HEK293T (cell line): ENCODE measurements around the gene FLG2.
"Not testable (repeated sequence)": the region's sequence is repeated elsewhere in the genome, so short reads cannot be mapped to it uniquely, and the experiment has no call there.

ENCODE experiments used
- ARNT ChIP-seq: fragments of 450-650 bp; IDR thresholded peaks from 2 replicates; pipeline ENCODE4 v1.6.1; 2017; ENCODE audit warnings: mild to moderate bottlenecking
- BHLHE40 ChIP-seq: fragments of 450-650 bp; IDR thresholded peaks from 2 replicates; pipeline ENCODE4 v1.6.1; 2016; ENCODE audit warnings: mild to moderate bottlenecking, moderate library complexity, borderline replicate concordance
- CTBP1 ChIP-seq: fragments of 450-650 bp; IDR thresholded peaks from 2 replicates; pipeline ENCODE4 v1.6.1; 2016; ENCODE audit warnings: borderline replicate concordance
- FOXM1 ChIP-seq: fragments of 450-650 bp; IDR thresholded peaks from 2 replicates; pipeline ENCODE4 v1.6.1; 2017; ENCODE audit warnings: mild to moderate bottlenecking, borderline replicate concordance
- PKNOX1 ChIP-seq: fragments of 450-650 bp; IDR thresholded peaks from 2 replicates; pipeline ENCODE4 v1.6.1; 2016
- SP1 ChIP-seq: fragments of 450-650 bp; IDR thresholded peaks from 2 replicates; pipeline ENCODE4 v1.6.1; 2017
- SUZ12 ChIP-seq: fragments of 450-650 bp; IDR thresholded peaks from 2 replicates; pipeline ENCODE4 v1.6.1; 2016; ENCODE audit warnings: mild to moderate bottlenecking
- TARDBP ChIP-seq: fragments of 450-650 bp; IDR thresholded peaks from 2 replicates; pipeline ENCODE4 v1.6.1; 2016
- ZNF384 ChIP-seq: fragments of 450-650 bp; IDR thresholded peaks from 2 replicates; pipeline ENCODE4 v1.6.1; 2016

DNA sequence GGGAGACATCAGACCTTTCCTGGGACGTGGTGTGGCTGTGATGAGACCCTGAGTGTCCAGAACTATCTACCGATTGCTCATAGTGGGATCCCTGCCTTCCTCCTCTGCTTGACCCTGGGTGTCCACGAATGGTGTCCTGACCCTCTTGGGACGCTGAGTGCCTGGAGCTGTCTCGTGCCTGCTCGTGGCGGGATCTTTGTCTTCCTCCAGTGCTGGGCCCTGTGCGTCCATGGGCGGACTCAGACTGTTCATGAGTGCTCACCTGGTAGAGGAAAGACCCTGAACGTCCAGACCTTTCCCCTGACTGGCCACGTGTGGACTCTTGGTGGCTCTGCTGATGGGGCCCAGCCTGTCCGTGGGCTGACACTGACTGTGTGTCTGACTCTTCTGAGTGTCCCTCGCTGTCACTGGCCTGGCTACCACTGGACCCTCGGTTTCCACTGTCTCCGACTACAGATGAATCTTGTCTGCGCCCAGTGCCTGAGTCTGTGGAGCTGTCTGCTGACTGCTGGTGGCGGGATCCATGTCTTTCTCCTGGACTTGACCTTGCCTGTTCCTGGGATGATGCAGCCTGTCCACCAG lies 50.4 kb downstream of the FLG2 start:
- TF ChIP-seq BHLHE40, SP1, SUZ12, CTBP1, FOXM1, TARDBP, PKNOX1, ARNT, ZNF384: not testable (repeated sequence)
